ENCODE measurements around the gene GCNA. TPM values are rescaled to one million over a fixed set of nuclear protein-coding genes. Genes with fewer than 3 reads are reported as not detected.
"Not testable (repeated sequence)": the region's sequence is repeated elsewhere in the genome, so short reads cannot be mapped to it uniquely, and the experiment has no call there.

The GCNA gene
- total RNA-seq, 6 experiments from 2014 or later, result 0.37 to 1.7 (median 0.95) TPM

- no peak for ATAC-seq
- 64% methylated on average over 3 of the region's 3 CpGs for WGBS (ENCODE audit: insufficient coverage, low coverage, low lambda C conversion rate, missing lambda C conversion rate)
Observed at GRCh38 chrX:71550578-71550977, 27.7 kb upstream of the GCNA start.

GRCh38 chrX:71556036-71556435 is 22.2 kb upstream of the GCNA start:
- intact Hi-C loops (cut with DNase I), result no loop called here
- H3K36me3 ChIP-seq, result peaks cover 0 to 57% (median 19%) of the 10 kb centered on the region in 4 donors
- no peak for ATAC-seq
- H3K27ac ChIP-seq, result no peak overlapping the region
- WGBS (ENCODE audit: insufficient coverage, low coverage, low lambda C conversion rate, missing lambda C conversion rate), result 79% methylated on average over 3 of the region's 3 CpGs
- no peaks in the 10 kb centered on the region for H3K4me1 ChIP-seq
- H3K27me3 ChIP-seq, result no peaks in the 10 kb centered on the region
- H3K9me3 ChIP-seq, result no peaks in the 10 kb centered on the region
- no peak overlapping the region for H3K4me3 ChIP-seq
- no peak for DNase-seq
- TF ChIP-seq POLR2A (IDR thresholded peaks at IDR 0.05) (no peak), CTCF (IDR thresholded peaks at IDR 0.05) (no peak)

More at GRCh38 chrX:71550578-71550977, 27.7 kb upstream of the GCNA start:
- intact Hi-C loops (cut with DNase I), result no loop called here
- Histone ChIP-seq H3K4me3 (no peak overlapping the region), H3K4me1 (no peaks in the 10 kb centered on the region), H3K27ac (no peak overlapping the region), H3K36me3 (peaks cover 0 to 29% (median 12%) of the 10 kb centered on the region in 4 donors), H3K27me3 (no peaks in the 10 kb centered on the region), H3K9me3 (no peaks in the 10 kb centered on the region)
- TF ChIP-seq POLR2A (IDR thresholded peaks at IDR 0.05) (no peak), CTCF (IDR thresholded peaks at IDR 0.05) (no peak)
- DNase-seq, result no peak

- no peaks in the 10 kb centered on the region for H3K27me3 ChIP-seq
- no peaks in the 10 kb centered on the region for H3K4me1 ChIP-seq
- no peaks in the 10 kb centered on the region for H3K9me3 ChIP-seq
- DNase-seq (no peak), ATAC-seq (no peak)
- TF ChIP-seq POLR2A (IDR thresholded peaks at IDR 0.05) (no peak), CTCF (IDR thresholded peaks at IDR 0.05) (no peak)
- H3K4me3 ChIP-seq, result no peak overlapping the region
- peaks cover 0 to 79% (median 32%) of the 10 kb centered on the region in 4 donors for H3K36me3 ChIP-seq
- WGBS (ENCODE audit: insufficient coverage, low coverage, low lambda C conversion rate, missing lambda C conversion rate), result 86% methylated on average over 5 of the region's 5 CpGs
- H3K27ac ChIP-seq, result no peak overlapping the region
- intact Hi-C loops (cut with DNase I), result no loop called here
Observed at GRCh38 chrX:71558920-71559319, 19.3 kb upstream of the GCNA start.

GRCh38 chrX:71559773-71560172 is 18.5 kb upstream of the GCNA start:
- H3K4me3 ChIP-seq; intact Hi-C loops (cut with DNase I); DNase-seq; ATAC-seq; H3K27ac ChIP-seq; H3K27me3 ChIP-seq; H3K9me3 ChIP-seq; H3K4me1 ChIP-seq: not testable (repeated sequence)
- WGBS (ENCODE audit: insufficient coverage, low coverage, low lambda C conversion rate, missing lambda C conversion rate), result 61% methylated on average over 4 of the region's 6 CpGs
- H3K36me3 ChIP-seq, result peaks cover 0 to 88% (median 36%) of the 10 kb centered on the region in 4 donors

GRCh38 chrX:71563921-71564320 is 14.3 kb upstream of the GCNA start:
- WGBS (ENCODE audit: insufficient coverage, low coverage, low lambda C conversion rate, missing lambda C conversion rate), result 48% methylated on average over 1 of the region's 1 CpG
- ATAC-seq (no peak), DNase-seq (no peak)
- no peak overlapping the region for H3K27ac ChIP-seq
- no peaks in the 10 kb centered on the region for H3K27me3 ChIP-seq
- H3K4me3 ChIP-seq, result no peak overlapping the region
- H3K36me3 ChIP-seq, result peaks cover 0 to 98% (median 40%) of the 10 kb centered on the region in 4 donors
- H3K9me3 ChIP-seq, result no peaks in the 10 kb centered on the region
- intact Hi-C loops (cut with DNase I), result no loop called here
- no peaks in the 10 kb centered on the region for H3K4me1 ChIP-seq
- TF ChIP-seq CTCF (IDR thresholded peaks at IDR 0.05) (peak in 2 of 4 donors; percentile 13 to 20), POLR2A (IDR thresholded peaks at IDR 0.05) (no peak)
